GM19099 (cell line): ENCODE data around the gene TMEM53.

Experiments
- POLR2A ChIP-seq: IDR thresholded peaks from 3 replicates; pipeline ENCODE4 v1.6.1; 2011; ENCODE audit warnings: low read depth; ENCODE audit not compliant: insufficient read length; ENCODE audit errors: extremely low read depth

Gene TMEM53

DNA sequence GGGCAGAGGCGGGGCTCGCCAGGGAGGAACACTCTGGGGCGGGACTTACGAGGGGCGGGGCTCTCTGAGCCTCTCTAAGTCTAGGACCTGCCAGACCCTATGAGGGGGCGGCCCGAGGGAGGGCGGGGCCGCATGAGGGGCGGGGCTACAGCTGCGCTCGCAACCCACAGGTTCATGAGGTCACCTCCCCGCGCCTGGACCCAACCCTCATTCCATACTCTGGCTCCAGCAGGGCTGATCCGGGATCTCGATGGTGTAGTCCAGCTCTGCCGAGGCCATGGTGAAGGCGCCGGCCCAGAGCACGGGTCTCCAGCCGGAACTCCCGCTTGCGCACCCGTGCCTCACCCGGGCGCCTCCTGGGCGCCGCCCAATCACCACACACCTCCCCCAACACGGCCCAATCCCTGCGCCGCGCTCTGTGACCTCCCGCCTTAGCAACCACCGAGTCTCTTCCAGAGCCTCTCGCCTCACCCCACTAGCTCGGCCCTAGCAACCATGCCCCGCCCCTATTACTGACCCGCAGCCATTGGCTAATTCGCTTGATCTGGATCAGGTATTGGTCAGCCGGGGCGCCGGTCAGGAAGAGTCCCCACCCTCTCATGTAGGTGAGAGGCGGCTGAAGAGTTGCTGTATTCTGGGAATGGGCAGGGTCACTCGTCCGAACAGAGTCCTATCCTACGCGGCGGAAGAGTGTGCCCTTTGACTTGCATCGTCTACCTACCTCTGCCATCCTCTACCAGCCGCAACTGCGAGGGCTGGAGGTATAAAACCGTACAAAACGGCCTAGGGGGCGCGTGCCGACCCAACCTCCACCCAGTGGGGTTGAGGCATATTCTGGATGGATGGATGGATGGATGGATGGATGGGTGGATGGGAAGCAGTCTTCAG, at the start of gene TMEM53, which contains the start of gene ARMH1:
TMEM53 (minus strand) TSS at position 369 of the 888 bp plus-strand sequence; CDS start at position 279, 90 bp downstream.
ARMH1 (plus strand) TSS at position 602 of the 888 bp plus-strand sequence. CDS start 14,984 bp downstream, outside the sequence.
- peak; percentile 77 for TF ChIP-seq POLR2A

DNA sequence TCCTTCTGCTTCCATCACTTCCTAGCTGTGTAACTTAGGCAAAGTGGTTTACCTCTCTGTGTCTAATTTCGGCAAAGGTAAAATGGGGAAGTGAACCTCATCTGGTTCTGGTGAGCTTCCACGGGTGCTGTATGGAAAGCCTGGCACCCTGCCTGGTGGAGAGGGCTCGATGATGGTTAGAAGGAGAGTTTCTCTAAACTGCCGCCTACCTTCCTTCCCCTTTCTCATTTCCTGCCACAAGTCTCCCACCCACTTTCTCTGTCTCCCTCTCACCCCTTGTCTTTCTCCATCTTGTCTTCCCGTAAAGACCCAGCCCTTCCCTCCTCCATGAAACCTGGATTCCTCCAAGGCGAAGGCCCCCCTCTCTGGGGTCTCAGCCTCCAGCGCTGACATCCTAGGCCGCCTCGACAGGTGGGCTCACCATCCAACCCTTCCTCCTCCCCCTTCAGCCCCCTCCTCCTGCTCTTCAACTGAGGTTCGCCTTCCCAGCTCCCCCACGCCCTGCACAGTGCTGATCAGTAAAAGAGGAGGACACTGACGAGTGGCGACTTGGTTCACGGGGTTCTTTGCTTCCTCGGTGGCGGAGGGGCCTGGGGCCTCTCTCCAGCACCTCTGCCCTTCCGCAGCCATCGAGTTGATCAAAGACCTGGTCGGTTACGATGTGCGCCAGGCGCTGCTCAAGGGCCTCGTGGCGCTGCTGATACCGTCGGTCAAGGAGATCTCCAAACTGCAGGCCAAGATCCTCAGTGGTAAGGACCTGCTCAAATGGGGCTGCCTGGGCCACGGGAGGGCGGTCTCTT, 49.4 kb upstream of the TMEM53 start:
- TF ChIP-seq POLR2A: no peak

DNA sequence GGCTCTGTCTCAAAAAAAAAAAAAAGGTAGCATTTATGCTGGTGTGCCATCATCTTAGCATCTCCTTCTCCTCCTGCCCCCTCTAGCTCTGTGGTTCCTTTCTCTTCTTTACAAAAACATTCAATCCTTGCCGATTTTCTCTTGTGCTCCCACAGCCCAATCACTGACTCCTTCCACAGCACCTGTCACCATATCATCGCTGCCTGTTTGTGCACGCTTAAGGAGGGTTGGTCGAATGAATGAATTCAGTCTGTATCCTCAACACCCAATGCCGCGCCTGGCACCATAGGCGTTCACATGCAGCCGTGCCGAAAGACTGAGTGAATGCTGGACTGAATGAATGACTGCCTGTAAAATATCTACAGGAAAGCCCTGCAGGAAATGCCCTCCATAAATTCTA, 48.8 kb upstream of the TMEM53 start:
- no peak for TF ChIP-seq POLR2A

DNA sequence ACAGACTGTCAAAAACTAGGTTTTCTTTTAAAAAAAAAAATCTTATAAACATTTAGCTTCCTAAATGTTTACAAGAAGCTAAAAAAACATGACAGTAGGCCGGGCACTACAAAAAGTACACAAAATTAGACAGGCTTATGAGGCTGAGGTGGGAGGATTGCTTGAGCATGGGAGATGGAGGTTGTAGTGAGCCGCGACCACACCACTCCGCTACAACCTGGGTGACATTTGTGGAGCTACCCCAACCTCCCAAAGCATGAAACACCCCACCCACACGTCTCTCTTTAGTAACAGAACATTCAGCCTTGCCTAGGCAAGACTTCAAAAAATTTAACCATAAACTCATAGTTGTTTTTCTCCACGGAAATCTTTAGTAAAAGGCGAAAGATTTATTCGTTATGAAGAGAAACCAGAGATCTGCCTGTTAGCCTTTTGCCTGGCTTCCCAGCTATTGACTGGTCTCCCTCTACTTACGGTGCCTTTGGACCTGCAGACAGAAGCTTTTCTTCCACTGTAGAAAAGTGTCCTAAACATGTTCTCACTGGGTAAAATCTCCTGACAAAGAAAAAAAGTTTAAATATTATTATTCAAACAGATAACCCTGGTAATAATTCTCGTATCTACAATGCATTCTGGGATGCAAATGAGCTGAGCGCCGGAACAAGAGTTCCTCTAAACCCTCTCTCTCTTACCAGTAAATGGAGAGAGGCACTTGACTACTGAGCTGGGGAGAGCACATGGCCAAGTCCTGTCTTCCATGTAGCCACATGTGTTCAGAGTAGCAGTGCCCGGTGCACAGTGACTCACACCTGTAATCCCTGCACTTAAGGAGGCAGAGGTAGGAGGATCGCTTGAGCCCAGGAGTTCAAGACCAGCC, 47.4 kb upstream of the TMEM53 start:
- TF ChIP-seq POLR2A: peak; percentile 100

DNA sequence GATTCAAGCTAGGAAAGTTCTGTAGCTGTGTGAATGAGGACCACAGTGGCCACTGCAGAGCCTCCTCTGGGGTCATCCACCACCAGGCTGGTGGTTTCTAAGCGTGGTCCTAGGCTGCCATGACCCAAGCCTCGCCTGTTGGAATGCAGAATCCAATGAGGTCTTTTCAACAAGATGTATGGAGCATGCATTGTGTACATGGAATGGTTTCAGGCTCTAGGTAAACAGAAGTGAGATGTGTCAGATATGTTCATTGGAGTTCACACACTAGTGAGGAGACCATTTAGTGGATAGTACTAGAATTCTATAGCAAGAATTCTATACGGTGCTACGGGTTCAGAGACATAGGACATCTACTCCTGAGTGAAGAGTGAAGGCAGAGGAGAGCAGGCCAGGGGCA, 46.0 kb upstream of the TMEM53 start:
- TF ChIP-seq POLR2A: no peak

DNA sequence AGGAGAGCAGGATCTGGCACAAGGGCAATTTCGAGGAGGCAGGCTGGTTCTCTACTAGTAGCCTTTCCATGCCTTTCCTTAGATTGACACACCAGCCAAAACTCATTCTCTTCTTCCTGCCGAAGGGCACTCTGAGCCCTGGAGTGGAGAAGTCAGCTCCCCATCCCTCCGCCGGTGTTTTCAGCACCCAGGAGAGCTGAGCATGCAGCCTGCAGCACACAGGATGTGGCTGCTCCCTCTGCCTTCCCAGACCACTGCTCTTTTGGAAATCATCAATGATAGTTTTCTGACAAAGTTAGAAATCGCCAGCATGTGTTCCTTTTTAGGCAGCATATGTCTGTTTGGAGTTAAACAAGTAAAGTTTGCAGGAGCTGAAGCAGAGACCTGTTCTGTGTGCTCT, 45.0 kb upstream of the TMEM53 start:
- no peak for TF ChIP-seq POLR2A

DNA sequence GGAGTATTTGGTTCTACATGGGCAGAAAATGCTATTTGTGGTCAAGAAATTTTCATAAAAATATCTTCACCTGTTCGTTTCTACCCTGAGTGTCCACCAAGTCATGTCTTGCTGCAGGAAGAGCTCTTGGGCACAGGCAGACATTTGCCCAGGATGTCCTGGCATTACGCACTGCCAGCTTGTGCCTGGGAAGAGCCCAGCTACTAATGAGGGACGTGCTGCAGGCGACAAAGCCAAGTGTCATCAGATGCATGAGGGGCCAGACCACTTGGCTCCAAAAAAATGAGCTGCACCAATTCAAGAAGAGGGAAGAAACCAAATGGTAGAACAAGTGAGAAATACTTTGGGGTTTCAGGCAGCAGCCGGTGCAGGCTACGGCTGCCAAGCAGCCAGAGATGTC, 43.8 kb upstream of the TMEM53 start:
- TF ChIP-seq POLR2A: no peak

DNA sequence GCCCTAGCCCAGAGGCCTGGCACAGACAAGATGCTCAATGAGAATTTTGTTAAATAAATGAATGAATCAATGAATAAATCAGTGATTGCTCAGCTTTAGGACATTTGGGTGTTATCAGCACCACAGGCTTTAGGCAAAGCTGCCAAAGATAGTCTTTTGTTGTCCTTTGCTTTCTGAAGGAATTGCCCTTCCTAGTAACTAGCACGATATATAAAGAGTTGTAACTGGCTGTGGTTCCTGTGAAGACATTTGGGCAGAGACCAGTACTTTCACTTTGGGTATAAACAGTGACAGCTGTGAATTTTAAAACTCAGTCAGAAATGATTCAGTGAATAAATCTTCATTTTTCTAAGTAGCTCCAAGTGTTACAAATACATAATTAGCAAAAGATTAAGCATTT, 43.4 kb upstream of the TMEM53 start:
- no peak for TF ChIP-seq POLR2A

DNA sequence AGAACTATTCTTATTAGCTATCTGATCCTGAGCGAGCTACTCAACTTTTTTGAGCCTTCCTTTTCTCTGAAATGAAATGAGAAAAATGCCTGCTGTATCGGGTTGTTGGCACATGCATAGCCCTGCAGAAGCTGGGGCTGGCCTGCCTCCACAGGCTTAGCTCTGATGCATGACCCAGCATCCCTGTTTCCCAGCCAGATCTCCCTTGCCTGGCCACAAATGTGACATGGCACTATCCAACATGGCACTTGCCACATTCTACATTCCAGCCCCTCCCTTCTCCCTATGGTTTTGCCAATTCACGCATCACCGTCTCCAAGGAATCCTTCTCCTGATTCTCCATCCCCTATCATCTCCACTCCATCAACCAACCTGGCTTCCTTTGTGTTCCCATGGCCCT, 42.9 kb upstream of the TMEM53 start:
- no peak for TF ChIP-seq POLR2A

DNA sequence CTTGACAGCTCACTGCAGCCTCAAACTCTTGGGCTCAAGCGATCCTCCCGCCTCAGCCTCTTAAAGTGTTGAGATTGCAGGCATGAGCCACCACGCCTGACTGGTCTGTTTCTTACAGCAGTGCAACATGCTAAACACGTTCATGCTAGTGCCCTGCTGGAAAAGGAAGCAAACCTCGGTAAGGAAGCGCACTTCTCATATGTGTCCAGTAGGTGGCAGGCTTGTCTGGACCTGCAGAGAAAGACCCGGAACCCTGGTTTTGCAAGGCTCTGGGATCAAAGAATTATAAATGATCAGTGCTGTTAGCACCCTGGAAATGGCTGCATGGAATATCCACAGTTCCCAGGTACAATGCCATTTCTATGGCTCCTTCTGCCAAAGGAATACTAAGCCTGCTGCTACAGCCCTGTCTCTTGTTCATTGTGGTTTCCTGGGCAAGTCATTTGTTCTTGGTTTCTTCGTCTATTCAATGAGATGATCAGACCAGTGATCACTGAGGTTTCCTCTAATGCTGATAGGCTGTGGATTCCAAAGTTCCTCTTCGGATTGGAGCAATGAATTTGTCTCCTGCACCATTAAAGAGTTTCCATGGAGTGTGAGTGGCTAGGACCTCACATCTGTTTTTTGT, 40.8 kb upstream of the TMEM53 start:
- no peak for TF ChIP-seq POLR2A

DNA sequence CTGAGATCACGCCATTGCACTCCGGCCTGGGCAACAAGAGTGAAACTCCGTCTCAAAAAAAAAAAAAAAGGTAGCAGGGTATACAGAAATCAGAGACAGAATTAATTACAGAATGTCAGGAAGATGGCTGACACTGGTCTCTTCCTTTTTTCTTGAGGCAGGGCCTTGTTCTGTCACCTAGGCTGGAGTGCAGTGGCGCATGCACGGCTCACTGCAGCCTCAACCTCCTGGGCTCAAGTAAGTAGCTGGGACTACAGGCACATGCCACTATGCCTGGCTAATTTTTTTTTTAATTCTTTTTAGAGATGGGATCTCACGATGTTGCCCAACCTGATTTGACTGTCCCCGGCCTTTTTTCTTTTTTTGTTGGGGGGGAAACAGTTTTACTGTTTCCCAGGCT, 40.3 kb upstream of the TMEM53 start:
- no peak for TF ChIP-seq POLR2A

DNA sequence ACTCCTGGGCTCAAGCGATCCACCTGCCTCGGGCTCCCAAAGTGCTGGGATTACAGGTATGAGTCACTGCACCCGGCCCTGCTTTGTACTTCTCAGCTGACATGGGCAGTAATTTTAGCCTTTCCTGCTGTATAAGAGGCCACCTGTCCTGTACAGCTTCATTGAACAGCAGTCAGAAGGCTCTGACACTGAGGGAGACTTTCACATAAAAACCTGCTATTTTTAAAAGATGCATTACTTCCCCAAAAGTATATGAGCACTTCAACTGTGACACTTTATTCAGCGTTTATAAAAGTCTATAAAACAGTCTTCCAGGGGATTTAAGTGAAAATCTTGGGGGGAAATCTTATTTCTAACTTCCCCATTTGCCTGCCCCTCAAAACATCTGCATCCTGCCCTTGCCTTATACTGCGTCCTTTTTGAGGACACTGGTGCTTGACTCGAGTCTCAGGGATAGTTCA, 39.1 kb upstream of the TMEM53 start:
- no peak for TF ChIP-seq POLR2A

DNA sequence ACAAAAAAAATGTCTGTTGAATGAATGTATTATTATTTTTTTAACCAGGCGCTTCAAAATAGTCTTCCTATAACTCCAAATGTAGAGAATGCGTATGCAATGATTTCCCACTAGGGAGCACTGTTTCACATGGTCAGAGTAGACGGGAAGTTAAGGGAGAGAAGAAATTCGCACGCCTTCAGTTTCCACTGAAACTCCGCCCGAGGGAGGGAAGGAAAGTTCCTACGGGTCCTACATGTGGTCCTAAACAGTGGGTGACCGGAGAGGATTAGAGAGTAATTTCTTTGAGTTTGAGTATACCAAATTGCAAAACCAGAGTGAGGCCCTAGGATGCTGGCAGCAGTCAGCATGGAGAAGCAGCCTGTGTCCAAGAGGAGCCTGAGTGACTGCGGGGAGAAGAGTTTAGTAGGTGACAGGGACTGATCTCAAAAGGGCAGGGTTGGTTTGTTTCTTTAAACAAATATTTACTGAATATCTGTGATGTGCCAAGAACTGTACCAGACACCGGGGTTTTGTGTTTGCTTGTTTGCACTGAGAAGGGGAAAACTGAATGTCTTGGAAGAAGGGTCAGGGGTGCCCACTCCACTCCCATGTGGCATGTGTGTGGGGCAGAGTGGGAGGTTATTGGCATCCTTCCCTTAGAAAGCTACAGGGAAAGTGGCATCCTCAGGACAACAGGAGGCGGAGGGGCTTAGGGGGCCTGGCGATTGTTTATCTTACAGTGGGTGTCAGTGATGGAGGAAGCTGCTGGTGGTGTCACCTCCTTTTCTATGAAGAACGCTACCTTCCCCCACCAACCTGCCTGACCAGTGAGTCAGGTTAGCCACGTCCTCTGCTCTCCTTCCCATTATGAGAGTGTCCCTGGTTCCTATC, 33.9 kb upstream of the TMEM53 start:
- no peak for TF ChIP-seq POLR2A
